DOHH2 (cell line): ENCODE results near the gene EML4.

ENCODE experiments used
- H3F3A ChIP-seq: fragments of 200-600 bp; sonication (generic), shearing (Covaris generic); 2 replicates; pipeline ENCODE4 v1.6.0; 2016; ENCODE audit warnings: antibody characterized with exemption, mild to moderate bottlenecking; ENCODE audit not compliant: control insufficient read depth, insufficient read depth
- H3K27ac ChIP-seq: fragments of 200-600 bp; sonication (generic); 2 replicates; pipeline ENCODE4 v1.5.1; 2014; ENCODE audit warnings: low read depth, mild to moderate bottlenecking, low read length, moderate library complexity
- H3K27me3 ChIP-seq: fragments of 200-600 bp; sonication (generic); 2 replicates; pipeline ENCODE4 v1.6.1; 2014; ENCODE audit warnings: mild to moderate bottlenecking, low read length, mixed read lengths; ENCODE audit not compliant: control insufficient read depth
- H3K36me3 ChIP-seq: fragments of 200-600 bp; sonication (generic); 2 replicates; pipeline ENCODE4 v1.6.1; 2014; ENCODE audit warnings: mild to moderate bottlenecking, low read length, moderate library complexity, mixed read lengths; ENCODE audit not compliant: control insufficient read depth
- H3K4me1 ChIP-seq: fragments of 200-600 bp; sonication (generic); 2 replicates; pipeline ENCODE4 v1.6.1; 2014; ENCODE audit warnings: mild to moderate bottlenecking, low read length, mixed read lengths; ENCODE audit not compliant: control insufficient read depth
- H3K4me2 ChIP-seq: fragments of 200-600 bp; sonication (generic); 2 replicates; pipeline ENCODE4 v1.6.0; 2014; ENCODE audit warnings: mild to moderate bottlenecking, low read length, moderate library complexity
- H3K4me3 ChIP-seq: fragments of 200-600 bp; sonication (generic); 2 replicates; pipeline ENCODE4 v1.5.1; 2014; ENCODE audit warnings: mild to moderate bottlenecking, low read length, mixed read lengths
- H3K79me2 ChIP-seq: fragments of 200-600 bp; sonication (generic); 2 replicates; pipeline ENCODE4 v1.6.1; 2014; ENCODE audit warnings: mild to moderate bottlenecking, low read length, mixed read lengths; ENCODE audit not compliant: control insufficient read depth
- H3K9me2 ChIP-seq: fragments of 200-600 bp; sonication (generic); replicated peaks from 2 replicates; pipeline ENCODE4 v1.6.1; 2014; ENCODE audit warnings: mild to moderate bottlenecking, low read length, mixed read lengths; ENCODE audit not compliant: control insufficient read depth
- H3K9me3 ChIP-seq: fragments of 200-600 bp; sonication (generic); 2 replicates; pipeline ENCODE4 v1.6.1; 2014; ENCODE audit warnings: antibody characterized with exemption, low read length, mixed read lengths; ENCODE audit not compliant: control insufficient read depth, insufficient read depth
- H4K20me1 ChIP-seq: fragments of 200-600 bp; sonication (generic); 2 replicates; pipeline ENCODE4 v1.6.0; 2014; ENCODE audit warnings: low read depth, mild to moderate bottlenecking, antibody characterized with exemption, low read length, moderate library complexity; ENCODE audit not compliant: control insufficient read depth, insufficient read depth
- CTCF ChIP-seq: fragments of 200-600 bp; sonication (generic); IDR thresholded peaks from one replicate; pipeline ENCODE4 v1.5.1; 2014; ENCODE audit warnings: antibody characterized with exemption, mild to moderate bottlenecking, low read depth, low read length; ENCODE audit not compliant: poor library complexity, severe bottlenecking
- EZH2phosphoT487 ChIP-seq: fragments of 200-600 bp; sonication (generic); IDR thresholded peaks from 2 replicates; pipeline ENCODE4 v1.6.1; 2017; ENCODE audit warnings: borderline replicate concordance, mild to moderate bottlenecking, antibody characterized with exemption, low read length, moderate library complexity, mixed read lengths

Gene EML4

GRCh38 chr2:42321452-42322064 is 152.4 kb downstream of the EML4 start:
- Histone ChIP-seq H3K4me3 (no peak overlapping the region), H3K4me2 (no peak overlapping the region), H3K9me2 (no peaks in the 10 kb centered on the region), H3K4me1 (no peaks in the 10 kb centered on the region), H3K9me3 (no peaks in the 10 kb centered on the region), H3K79me2 (no peaks in the 10 kb centered on the region), H3K36me3 (no peaks in the 10 kb centered on the region; the same call in 1 of the 2 replicates), H3K27ac (no peak overlapping the region), H4K20me1 (no peaks in the 10 kb centered on the region), H3K27me3 (no peaks in the 10 kb centered on the region), H3F3A (no peaks in the 10 kb centered on the region)
- TF ChIP-seq EZH2phosphoT487 (no peak), CTCF (no peak)

- no peak for TF ChIP-seq EZH2phosphoT487
- no peak for TF ChIP-seq CTCF
- no peaks in the 10 kb centered on the region for H3K4me1 ChIP-seq
- no peak overlapping the region for H3K4me3 ChIP-seq
- no peaks in the 10 kb centered on the region for H3K9me2 ChIP-seq
- peaks cover 3% of the 10 kb centered on the region; the same call in 1 of the 2 replicates for H3F3A ChIP-seq
- H3K79me2 ChIP-seq: no peaks in the 10 kb centered on the region
- H3K4me2 ChIP-seq: no peak overlapping the region
- H3K27me3 ChIP-seq: no peaks in the 10 kb centered on the region
- no peaks in the 10 kb centered on the region for H3K9me3 ChIP-seq
- no peak overlapping the region for H3K27ac ChIP-seq
- H4K20me1 ChIP-seq: no peaks in the 10 kb centered on the region; the same call in 1 of the 2 replicates
- H3K36me3 ChIP-seq: peaks cover 3% of the 10 kb centered on the region
Observed at GRCh38 chr2:42324244-42324643, 155.1 kb downstream of the EML4 start.

- peaks cover 3% of the 10 kb centered on the region; the same call in 1 of the 2 replicates for H3F3A ChIP-seq
- TF ChIP-seq CTCF (no peak), EZH2phosphoT487 (no peak)
- peaks cover 7% of the 10 kb centered on the region for H3K36me3 ChIP-seq
- no peaks in the 10 kb centered on the region for H3K9me3 ChIP-seq
- no peak overlapping the region for H3K4me2 ChIP-seq
- H3K79me2 ChIP-seq: no peaks in the 10 kb centered on the region
- no peaks in the 10 kb centered on the region for H3K4me1 ChIP-seq
- no peaks in the 10 kb centered on the region for H3K27me3 ChIP-seq
- H3K9me2 ChIP-seq: no peaks in the 10 kb centered on the region
- no peaks in the 10 kb centered on the region; the same call in 1 of the 2 replicates for H4K20me1 ChIP-seq
- no peak overlapping the region for H3K4me3 ChIP-seq
- H3K27ac ChIP-seq: no peak overlapping the region
Observed at GRCh38 chr2:42324949-42325348, 155.8 kb downstream of the EML4 start.
